Peyer's patch (tissue), 4 donors: ENCODE results near the gene MRPL58.

Experiments
- POLR2A ChIP-seq, 2 donors: fragments of 450-650 bp; IDR thresholded peaks; one replicate each; pipeline ENCODE4 v1.5.1; 2017; ENCODE audit warnings: antibody characterized with exemption in 2 of 2, mild to moderate bottlenecking in 2 of 2, moderate library complexity in 2 of 2
- TF ChIP-seq, protein P1 (sequence below), 6 experiments: fragments of 450-650 bp in 4 of 6; fragments of 200-600 bp in 2 of 6; sonication (generic) in 1 of 6; IDR thresholded peaks; one replicate each; pipeline ENCODE4 v1.5.1; 2017 to 2019; ENCODE audit warnings: antibody characterized with exemption in 6 of 6, mild to moderate bottlenecking in 3 of 6, moderate library complexity in 1 of 6

DNA sequence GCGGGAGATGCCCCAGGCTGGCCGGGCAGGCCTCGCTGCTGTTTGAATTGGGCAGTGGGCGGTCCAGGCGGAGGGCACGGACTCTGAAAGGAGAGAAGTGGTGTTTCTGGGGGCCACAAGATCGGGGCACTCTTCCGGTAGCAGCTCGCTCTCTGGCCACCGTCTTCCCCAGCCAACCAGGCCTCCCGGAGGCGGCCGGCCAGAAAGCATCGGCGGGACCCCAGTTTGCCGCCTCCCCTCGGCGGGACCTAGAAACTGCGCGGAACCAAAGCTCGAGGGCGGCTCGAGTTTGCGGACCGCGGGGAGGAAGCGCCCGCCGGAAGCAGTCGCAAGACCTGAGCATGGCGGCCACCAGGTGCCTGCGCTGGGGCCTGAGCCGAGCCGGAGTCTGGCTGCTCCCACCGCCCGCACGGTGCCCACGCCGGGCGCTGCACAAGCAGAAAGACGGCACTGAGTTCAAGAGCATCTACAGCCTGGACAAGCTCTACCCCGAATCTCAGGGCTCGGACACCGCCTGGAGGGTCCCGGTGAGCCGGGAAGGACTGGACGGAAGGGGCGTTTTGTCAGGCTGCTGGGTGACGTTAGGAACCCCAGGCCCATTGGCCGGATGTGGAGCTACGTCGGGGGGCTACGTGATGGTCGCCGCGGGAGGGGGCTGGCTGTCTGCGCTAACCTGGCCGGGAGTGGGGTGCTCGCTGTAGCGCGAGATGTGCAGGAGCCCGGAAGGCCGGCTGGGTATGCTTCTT lies at the start of gene MRPL58:
- TF ChIP-seq, protein P1, sequence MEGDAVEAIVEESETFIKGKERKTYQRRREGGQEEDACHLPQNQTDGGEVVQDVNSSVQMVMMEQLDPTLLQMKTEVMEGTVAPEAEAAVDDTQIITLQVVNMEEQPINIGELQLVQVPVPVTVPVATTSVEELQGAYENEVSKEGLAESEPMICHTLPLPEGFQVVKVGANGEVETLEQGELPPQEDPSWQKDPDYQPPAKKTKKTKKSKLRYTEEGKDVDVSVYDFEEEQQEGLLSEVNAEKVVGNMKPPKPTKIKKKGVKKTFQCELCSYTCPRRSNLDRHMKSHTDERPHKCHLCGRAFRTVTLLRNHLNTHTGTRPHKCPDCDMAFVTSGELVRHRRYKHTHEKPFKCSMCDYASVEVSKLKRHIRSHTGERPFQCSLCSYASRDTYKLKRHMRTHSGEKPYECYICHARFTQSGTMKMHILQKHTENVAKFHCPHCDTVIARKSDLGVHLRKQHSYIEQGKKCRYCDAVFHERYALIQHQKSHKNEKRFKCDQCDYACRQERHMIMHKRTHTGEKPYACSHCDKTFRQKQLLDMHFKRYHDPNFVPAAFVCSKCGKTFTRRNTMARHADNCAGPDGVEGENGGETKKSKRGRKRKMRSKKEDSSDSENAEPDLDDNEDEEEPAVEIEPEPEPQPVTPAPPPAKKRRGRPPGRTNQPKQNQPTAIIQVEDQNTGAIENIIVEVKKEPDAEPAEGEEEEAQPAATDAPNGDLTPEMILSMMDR (IDR thresholded peaks at IDR 0.05), result peak; percentile 20 to 77 (median 54)
- no peak for TF ChIP-seq POLR2A (IDR thresholded peaks at IDR 0.05)
